Stimulated activated CD8-positive, alpha-beta memory T cell treated with anti-CD3 and anti-CD28 coated beads, Interleukin-2, amount 100 ng/mL, for 1 hour (primary cell): ENCODE results near the gene TOMM5.

Experiments used
- DNase-seq, 2 donors: peaks; one replicate each; pipeline ENCODE4 v3.0.0-alpha.2; 2020; ENCODE audit warnings: low read depth in 2 of 2

The TOMM5 gene

DNA sequence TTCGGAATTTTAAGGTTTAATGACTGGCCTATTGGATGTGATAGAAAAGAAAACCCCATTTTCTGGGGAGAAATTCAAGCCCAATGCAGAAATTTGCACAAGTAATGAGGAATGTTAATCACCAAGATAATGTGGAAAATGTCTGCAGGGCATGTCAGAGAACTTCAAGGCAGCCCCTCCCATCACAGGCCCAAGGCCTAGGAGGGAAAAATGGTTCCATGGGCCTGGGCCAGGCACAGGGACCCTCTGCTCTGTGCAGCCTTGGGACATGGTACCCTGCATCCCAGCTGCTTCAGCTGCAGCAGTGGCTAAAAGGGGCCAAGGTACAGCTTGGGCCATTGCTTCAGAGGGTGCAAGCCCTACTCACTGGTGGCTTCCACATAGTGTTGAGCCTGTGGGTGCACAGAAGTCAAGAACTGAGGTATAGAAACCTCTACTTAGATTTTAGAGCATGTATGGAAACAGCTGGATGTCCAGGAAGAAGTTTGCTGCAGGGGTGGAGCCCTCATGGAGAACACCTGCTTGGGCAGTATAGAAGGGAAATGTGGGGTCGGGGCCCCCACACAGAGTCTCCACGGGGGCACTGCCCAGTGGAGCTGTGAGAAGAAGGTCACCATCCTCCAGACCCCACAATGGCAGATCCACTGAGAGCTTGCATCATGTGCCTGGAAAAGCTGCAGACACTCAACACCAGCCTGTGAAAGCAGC, 28.4 kb downstream of the TOMM5 start:
- DNase-seq = no peak

DNA sequence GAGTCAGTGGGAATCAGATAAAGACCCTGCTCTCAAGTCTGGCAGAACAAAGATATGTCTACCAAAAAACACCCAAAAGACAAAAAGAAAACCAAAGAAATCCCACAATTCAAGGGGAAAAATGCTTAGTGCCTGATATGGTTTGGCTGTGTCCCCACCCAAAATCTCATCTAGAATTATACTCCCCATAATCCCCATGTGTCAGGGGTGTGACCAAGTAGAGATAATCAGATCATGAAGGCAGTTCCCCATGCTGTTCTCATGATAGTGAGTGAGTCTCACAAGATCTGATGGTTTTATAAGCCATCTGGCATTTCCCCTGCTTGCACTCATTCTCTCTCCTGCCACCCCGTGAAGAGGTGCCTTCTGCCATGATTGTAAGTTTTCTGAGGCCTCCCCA, 29.6 kb downstream of the TOMM5 start:
- no peak for DNase-seq

DNA sequence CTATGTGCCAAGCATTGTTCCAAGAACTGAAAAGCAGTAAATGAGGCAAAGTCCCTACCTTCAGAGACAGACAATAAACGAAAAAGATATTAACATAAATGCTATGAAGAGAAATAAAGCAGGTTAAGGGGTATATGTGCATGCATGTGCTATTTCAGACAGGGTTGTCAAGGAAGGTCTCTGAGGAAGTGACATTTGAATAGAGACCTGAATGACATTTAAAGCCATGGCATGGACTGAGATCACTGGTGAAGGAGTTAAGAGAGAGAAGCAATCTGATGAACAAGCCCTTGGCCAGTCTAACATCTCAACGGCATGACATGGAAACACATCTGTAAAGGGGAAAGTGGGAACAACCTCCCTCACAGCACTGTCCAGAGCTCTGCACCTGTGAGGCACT, 30.7 kb downstream of the TOMM5 start:
- no peak for DNase-seq

DNA sequence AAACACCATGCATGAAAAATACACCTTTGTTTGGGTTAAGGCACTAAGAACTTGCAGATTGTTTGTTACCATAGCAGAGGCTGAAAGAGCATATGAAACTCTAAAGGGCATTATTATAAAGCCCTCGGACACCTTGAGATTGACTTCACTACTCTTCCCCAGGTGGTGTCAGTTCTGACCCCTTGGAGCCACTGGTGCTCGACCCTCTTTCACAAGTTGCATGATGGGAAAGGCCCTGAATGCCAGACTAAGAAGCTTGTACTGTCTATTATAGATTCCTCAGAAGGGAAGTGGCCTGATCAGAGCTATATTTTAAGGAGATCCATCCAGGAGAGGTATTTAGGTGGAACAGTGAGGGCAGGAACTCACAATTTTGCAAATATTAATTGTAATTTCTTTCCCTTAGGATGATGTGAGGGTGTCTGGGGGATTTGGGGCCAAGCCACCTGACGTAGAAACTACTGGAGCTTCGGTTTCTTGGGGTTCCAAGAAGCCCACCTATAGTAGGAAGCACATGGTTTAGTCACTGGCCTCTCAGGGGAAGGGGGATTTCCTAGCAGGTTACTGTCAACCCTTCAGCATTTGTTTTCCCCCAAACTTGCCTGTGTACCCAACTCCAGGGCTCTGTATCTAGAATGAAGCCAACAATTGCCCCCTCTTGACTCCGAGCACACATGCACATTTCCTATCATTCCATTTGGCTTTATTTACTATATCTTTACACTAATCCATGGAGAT, 32.4 kb downstream of the TOMM5 start:
- no peak for DNase-seq

DNA sequence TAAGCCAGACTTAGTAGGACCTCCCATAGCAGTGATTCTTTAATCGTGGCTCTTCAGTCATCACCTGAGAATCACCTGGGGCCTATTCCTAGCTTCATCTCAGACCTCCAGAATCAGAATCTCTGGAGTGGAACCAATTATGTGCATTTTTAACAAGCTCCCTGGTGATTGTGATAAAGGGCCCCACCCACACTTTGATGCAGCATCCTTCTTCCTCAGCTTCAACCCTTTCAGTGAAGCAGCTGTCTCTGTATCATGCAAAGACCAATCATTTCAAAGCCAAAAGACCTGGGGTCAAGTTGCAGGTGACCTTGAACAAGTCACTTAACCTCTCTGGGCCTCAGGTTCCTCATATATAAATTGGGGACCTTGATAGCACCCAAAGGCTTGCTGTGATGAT, 33.3 kb downstream of the TOMM5 start:
- DNase-seq = no peak

- DNase-seq = no peak
Observed at GRCh38 chr9:37555786-37556185, 36.6 kb downstream of the TOMM5 start.

- no peak for DNase-seq
Observed at GRCh38 chr9:37554318-37554717, 38.1 kb downstream of the TOMM5 start.

DNA sequence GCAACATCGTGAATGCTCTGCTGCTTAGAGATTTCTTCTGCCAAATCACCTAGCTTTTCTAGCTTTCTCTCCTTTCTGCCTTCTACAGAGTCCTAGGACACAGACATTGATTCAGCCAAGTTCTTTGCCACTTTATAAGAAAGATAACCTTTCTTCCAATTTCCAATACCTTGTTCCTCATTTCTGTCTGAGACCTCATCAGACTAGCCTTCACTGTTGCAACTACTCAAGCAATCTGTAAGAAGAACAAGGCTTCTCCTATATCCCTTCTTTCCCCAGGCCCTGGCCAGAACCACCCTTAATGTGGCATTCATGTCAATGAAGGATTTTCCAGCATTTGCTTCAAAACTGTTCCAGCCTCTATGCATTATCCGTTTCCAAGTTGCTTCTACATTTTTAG, 40.5 kb downstream of the TOMM5 start:
- DNase-seq = no peak

DNA sequence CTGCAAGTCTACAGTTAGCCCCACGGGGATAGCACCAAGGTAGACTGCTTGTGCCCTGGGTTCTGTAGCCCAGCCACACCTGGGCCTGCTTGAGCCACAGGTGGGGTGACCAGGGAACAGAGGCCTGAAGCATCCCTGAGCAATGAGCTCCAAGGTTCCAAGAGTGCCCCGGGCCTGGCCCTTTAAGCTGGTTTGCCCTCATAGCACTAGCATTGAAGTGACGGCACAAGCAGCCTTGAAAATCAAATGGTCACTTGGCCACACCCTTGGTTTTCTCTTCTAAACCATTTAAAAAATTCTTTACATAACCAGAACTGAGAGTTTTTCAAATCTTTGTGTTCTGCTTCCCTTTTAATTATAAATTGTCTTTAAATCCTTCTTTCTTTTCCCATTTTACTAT, 40.9 kb downstream of the TOMM5 start:
- DNase-seq = no peak

- no peak for DNase-seq
Observed at GRCh38 chr9:37550781-37551180, 41.6 kb downstream of the TOMM5 start.

DNA sequence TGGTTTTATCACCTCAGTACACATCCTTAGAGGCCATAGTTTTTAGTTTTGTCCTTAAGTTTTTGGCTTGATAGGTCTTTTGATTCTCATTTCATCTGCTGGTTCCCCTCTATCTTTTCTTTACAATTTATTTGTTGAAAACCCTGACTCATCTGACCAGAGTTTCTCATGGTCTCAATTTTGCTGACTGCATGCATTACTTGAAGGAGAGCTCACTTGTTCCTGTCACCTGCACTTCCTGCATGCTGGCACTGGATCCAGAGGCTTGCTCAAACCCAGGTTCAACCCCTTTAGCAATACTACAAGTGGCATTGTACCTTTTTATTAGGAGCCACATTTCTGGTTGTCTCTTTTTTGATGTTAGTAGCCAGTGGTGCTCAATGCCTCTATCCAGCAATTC, 42.9 kb downstream of the TOMM5 start:
- no peak for DNase-seq

DNA sequence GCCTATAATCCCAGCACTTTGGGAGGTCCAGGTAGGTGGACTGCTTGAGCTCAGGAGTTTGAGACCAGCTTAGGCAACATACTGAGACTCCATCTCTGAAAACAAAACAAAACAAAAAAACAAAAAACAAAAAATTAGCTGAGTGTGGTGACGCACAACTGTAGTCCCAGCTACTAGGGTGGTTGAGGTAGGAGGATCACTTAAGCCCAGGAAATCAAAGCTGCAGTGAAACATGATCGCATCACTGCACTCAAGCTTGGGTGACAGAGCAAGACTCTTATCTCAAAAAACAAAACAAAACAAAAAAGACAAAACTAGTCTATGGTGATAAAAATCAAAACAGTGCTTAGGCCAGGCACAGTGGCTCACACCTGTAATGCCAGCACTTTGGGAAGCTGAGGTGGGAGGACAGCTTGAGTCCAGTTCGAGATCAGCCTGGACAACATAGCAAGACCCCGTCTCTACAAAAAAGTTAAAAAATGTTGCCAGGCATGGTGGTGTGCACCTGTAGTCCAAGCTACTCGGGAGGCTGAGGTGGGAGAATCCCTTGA, 45.0 kb downstream of the TOMM5 start:
- no peak for DNase-seq

DNA sequence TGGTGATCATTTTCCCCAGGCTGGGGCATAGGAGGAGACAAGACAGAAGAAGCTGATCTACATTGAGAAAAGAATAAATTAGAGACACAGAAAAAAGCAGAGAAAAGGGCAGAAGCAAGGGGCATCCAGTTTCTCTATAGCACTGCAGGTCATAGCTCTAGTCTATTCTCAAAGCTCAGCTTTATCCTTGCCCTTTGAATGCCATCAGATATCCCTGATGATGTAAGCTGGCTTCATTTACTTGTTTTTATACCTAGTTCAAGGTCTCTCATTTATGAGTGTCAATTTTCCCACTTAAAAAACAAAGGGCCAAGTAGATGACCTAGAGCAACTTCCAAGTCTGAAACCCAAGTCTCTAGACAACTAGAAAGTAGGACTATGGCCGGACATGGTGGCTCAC, 48.9 kb downstream of the TOMM5 start:
- DNase-seq = no peak

GRCh38 chr9:37542895-37543294, 49.5 kb downstream of the TOMM5 start:
- no peak for DNase-seq

GRCh38 chr9:37542488-37542887, 49.9 kb downstream of the TOMM5 start:
- DNase-seq = no peak

GRCh38 chr9:37541465-37541864, 50.9 kb downstream of the TOMM5 start:
- no peak for DNase-seq

DNA sequence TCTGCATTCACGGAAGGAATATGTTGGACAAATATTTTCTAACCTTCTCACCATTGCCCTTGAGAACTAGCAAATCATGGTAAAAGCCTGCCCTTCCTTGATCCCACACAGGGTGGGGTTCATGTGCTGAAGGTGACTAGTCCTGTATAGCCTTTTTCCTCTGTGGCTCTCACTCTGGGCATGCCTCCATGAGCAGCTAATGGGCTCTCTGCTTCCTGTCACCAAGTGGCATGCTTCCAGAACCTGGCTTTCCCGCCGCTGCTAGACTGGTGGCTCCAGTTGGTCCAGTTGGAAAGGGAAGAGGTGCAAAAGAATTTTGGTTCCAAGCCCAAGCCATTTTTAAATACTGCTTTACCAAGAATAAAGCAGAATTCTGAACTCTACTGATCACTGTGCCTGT, 51.8 kb downstream of the TOMM5 start:
- DNase-seq = no peak

- DNase-seq = no peak
Observed at GRCh38 chr9:37539634-37540033, 52.8 kb downstream of the TOMM5 start.
